Cortex of kidney (tissue), 1 donor: Measurements from ENCODE around the gene BCAR3.
"Not testable (repeated sequence)": the region's sequence is repeated elsewhere in the genome, so short reads cannot be mapped to it uniquely, and the experiment has no call there.

Experiments
- DNase-seq: peaks from one replicate; lab custom pipeline; 2025; lab: John Stamatoyannopoulos, UW

The BCAR3 gene

GRCh38 chr1:93668951-93669350, 12.7 kb downstream of the BCAR3 start:
- no peak for DNase-seq

GRCh38 chr1:93668121-93668520, 13.5 kb downstream of the BCAR3 start:
- DNase-seq, result no peak

GRCh38 chr1:93667642-93668041, 14.0 kb downstream of the BCAR3 start:
- DNase-seq, result no peak

GRCh38 chr1:93666613-93667384, 14.8 kb downstream of the BCAR3 start:
- no peak for DNase-seq

GRCh38 chr1:93665015-93665414, 16.6 kb downstream of the BCAR3 start:
- DNase-seq, result no peak

GRCh38 chr1:93663208-93663614, 18.4 kb downstream of the BCAR3 start:
- DNase-seq, result no peak

- DNase-seq, result no peak
Measured at GRCh38 chr1:93662481-93663207, 19.0 kb downstream of the BCAR3 start.

- DNase-seq, result no peak
Measured at GRCh38 chr1:93661829-93662474, 19.7 kb downstream of the BCAR3 start.

GRCh38 chr1:93661341-93661740, 20.3 kb downstream of the BCAR3 start:
- not testable (repeated sequence) for DNase-seq

- no peak for DNase-seq
Measured at GRCh38 chr1:93659822-93660503, 21.7 kb downstream of the BCAR3 start.

GRCh38 chr1:93658188-93658587, 23.4 kb downstream of the BCAR3 start:
- no peak for DNase-seq

GRCh38 chr1:93656491-93656890, 25.1 kb downstream of the BCAR3 start:
- DNase-seq, result no peak

GRCh38 chr1:93653656-93654055, 28.0 kb downstream of the BCAR3 start:
- DNase-seq, result no peak

GRCh38 chr1:93652323-93652949, 29.2 kb downstream of the BCAR3 start:
- DNase-seq, result no peak

- DNase-seq, result no peak
Measured at GRCh38 chr1:93651695-93652094, 29.9 kb downstream of the BCAR3 start.

- DNase-seq, result not testable (repeated sequence)
Measured at GRCh38 chr1:93650159-93650558, 31.5 kb downstream of the BCAR3 start.

GRCh38 chr1:93649231-93649630, 32.4 kb downstream of the BCAR3 start:
- no peak for DNase-seq

GRCh38 chr1:93648656-93649055, 33.0 kb downstream of the BCAR3 start:
- DNase-seq, result no peak

GRCh38 chr1:93641527-93641926, 40.1 kb downstream of the BCAR3 start:
- DNase-seq, result no peak

GRCh38 chr1:93640656-93641440, 40.8 kb downstream of the BCAR3 start:
- no peak for DNase-seq

- DNase-seq, result no peak
Measured at GRCh38 chr1:93638981-93639380, 42.7 kb downstream of the BCAR3 start.
